ENCODE data around the gene FAM209A. TPM values are rescaled to one million over a fixed set of nuclear protein-coding genes. Genes with fewer than 3 reads are reported as not detected.

The FAM209A gene
- total RNA-seq, 2 experiments from 2014 or later = 0.70 to 0.82 TPM

DNA sequence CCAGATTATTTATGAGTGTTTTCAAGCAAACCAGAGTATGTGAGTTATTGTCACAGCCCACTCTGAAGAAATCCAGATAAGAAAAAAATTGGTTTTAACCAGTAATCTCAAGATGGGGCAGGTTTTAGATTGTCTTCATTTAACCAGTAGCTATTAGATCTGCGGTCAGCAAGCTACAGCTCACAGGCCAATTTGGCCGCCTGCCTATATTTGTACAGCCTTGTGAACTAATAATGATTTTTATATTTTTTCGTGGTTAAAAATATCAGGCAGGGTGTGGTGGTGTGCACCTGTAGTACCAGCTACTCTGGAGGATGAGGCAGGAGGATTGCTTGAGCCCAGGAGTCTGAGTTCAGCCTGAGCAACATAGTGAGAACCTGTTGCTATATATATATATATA, 13.5 kb downstream of the FAM209A start:
- Histone ChIP-seq H3K79me2 (ENCODE audit: insufficient read depth, low read depth, low read length) (no peaks in the 10 kb centered on the region), H3K4me2 (ENCODE audit: low read length) (no peak overlapping the region), H3K9me3 (ENCODE audit: low read length) (no peaks in the 10 kb centered on the region), H3K36me3 (ENCODE audit: insufficient read depth, low read length) (no peaks in the 10 kb centered on the region), H3K4me3 (ENCODE audit: low read depth, low read length, poor library complexity, severe bottlenecking) (no peak overlapping the region), H3K9me2 (ENCODE audit: insufficient read depth, low read length) (no peaks in the 10 kb centered on the region), H3K4me1 (ENCODE audit: insufficient read depth, low read length, poor library complexity, severe bottlenecking) (no peaks in the 10 kb centered on the region), H3K27ac (ENCODE audit: low read depth, low read length, poor library complexity, severe bottlenecking) (no peak overlapping the region), H4K20me1 (ENCODE audit: insufficient read depth, low read length) (no peaks in the 10 kb centered on the region), H2AFZ (ENCODE audit: low read length) (no peak overlapping the region)
- intact Hi-C loops (cut with micrococcal nuclease; ENCODE audit: unreplicated experiment) = no loop called here
- ChIA-PET POLR2A (interaction anchor here (1.1 kb wide), 1 partner anchor 12 kb away, joined by 3 read pairs; no protein-coding TSS in a partner anchor), CTCF (ENCODE audit: unreplicated experiment) (no interaction called here)
- TF ChIP-seq, protein P1, sequence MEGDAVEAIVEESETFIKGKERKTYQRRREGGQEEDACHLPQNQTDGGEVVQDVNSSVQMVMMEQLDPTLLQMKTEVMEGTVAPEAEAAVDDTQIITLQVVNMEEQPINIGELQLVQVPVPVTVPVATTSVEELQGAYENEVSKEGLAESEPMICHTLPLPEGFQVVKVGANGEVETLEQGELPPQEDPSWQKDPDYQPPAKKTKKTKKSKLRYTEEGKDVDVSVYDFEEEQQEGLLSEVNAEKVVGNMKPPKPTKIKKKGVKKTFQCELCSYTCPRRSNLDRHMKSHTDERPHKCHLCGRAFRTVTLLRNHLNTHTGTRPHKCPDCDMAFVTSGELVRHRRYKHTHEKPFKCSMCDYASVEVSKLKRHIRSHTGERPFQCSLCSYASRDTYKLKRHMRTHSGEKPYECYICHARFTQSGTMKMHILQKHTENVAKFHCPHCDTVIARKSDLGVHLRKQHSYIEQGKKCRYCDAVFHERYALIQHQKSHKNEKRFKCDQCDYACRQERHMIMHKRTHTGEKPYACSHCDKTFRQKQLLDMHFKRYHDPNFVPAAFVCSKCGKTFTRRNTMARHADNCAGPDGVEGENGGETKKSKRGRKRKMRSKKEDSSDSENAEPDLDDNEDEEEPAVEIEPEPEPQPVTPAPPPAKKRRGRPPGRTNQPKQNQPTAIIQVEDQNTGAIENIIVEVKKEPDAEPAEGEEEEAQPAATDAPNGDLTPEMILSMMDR (conservative IDR thresholded peaks at IDR 0.05; ENCODE audit: low read length) = no peak
- no peak for TF ChIP-seq EZH2phosphoT487 (IDR thresholded peaks at IDR 0.05; ENCODE audit: borderline replicate concordance, low read depth, low read length)
- no peak for DNase-seq (ENCODE audit: low spot score)
- BruUV-seq (replicated peaks) = no TSS peak

DNA sequence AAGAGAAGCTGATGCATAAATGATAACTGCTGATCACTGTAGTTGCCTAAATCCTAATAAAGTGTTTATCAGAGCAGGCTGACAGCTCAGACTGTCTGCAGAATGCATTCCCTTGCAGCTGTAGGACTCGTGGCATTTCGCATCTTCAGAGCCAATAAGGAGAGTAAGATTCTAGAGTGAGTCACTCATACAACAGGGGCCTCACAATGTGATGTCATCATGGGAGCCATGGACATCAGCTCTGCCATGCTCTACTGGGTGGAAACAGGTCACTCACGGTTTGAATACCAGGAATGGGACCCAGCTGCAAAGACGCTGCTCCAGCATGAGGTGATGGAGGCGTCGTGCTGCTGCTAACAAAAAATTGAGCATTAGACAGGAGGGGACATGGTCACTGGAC, 15.9 kb downstream of the FAM209A start:
- no peak overlapping the region for H3K27ac ChIP-seq (ENCODE audit: low read depth, low read length, poor library complexity, severe bottlenecking)
- no TSS peak for BruUV-seq (replicated peaks)
- H3K36me3 ChIP-seq (ENCODE audit: insufficient read depth, low read length) = no peaks in the 10 kb centered on the region
- H3K4me1 ChIP-seq (ENCODE audit: insufficient read depth, low read length, poor library complexity, severe bottlenecking) = no peaks in the 10 kb centered on the region
- H3K9me3 ChIP-seq (ENCODE audit: low read length) = no peaks in the 10 kb centered on the region
- no peaks in the 10 kb centered on the region for H3K79me2 ChIP-seq (ENCODE audit: insufficient read depth, low read depth, low read length)
- ChIA-PET POLR2A (no interaction called here), CTCF (ENCODE audit: unreplicated experiment) (no interaction called here)
- H4K20me1 ChIP-seq (ENCODE audit: insufficient read depth, low read length) = no peaks in the 10 kb centered on the region
- DNase-seq (ENCODE audit: low spot score) = no peak
- intact Hi-C loops (cut with micrococcal nuclease; ENCODE audit: unreplicated experiment) = no loop called here
- H3K4me2 ChIP-seq (ENCODE audit: low read length) = no peak overlapping the region
- no peaks in the 10 kb centered on the region for H3K9me2 ChIP-seq (ENCODE audit: insufficient read depth, low read length)
- H2AFZ ChIP-seq (ENCODE audit: low read length) = no peak overlapping the region
- TF ChIP-seq, protein P1 (conservative IDR thresholded peaks at IDR 0.05; ENCODE audit: low read length) = no peak
- TF ChIP-seq EZH2phosphoT487 (IDR thresholded peaks at IDR 0.05; ENCODE audit: borderline replicate concordance, low read depth, low read length) = no peak
- H3K4me3 ChIP-seq (ENCODE audit: low read depth, low read length, poor library complexity, severe bottlenecking) = no peak overlapping the region

DNA sequence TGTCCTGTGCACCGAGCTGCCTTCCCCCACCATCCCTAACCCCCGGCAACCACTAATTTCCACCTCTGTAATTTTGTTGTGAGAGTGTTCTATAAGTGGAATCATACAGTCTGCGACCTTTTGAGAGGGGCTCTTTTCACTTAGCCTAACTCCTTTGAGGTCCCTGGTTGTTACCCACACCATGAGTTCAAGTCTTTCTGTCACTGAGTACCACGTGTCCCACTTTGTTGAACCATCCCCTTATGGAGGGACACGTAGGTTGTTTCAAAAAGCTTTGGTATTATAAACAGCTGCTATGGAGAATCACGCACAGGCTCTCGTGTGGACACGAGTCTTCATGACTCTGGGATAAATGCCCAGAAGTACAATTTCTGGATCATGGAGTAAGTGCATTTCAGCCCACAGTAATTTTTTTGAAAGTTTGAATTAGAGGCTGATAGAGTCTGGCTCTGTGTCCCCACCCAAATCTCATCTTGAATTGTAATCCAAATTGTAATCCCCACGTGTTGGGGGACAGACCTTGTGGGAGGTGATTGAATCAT, 18.0 kb downstream of the FAM209A start:
- Histone ChIP-seq H3K36me3 (ENCODE audit: insufficient read depth, low read length) (no peaks in the 10 kb centered on the region), H3K4me2 (ENCODE audit: low read length) (no peak overlapping the region), H3K79me2 (ENCODE audit: insufficient read depth, low read depth, low read length) (no peaks in the 10 kb centered on the region), H2AFZ (ENCODE audit: low read length) (no peak overlapping the region), H4K20me1 (ENCODE audit: insufficient read depth, low read length) (no peaks in the 10 kb centered on the region), H3K27ac (ENCODE audit: low read depth, low read length, poor library complexity, severe bottlenecking) (no peak overlapping the region), H3K4me3 (ENCODE audit: low read depth, low read length, poor library complexity, severe bottlenecking) (no peak overlapping the region), H3K4me1 (ENCODE audit: insufficient read depth, low read length, poor library complexity, severe bottlenecking) (no peaks in the 10 kb centered on the region), H3K9me3 (ENCODE audit: low read length) (no peaks in the 10 kb centered on the region), H3K9me2 (ENCODE audit: insufficient read depth, low read length) (no peaks in the 10 kb centered on the region)
- TF ChIP-seq EZH2phosphoT487 (IDR thresholded peaks at IDR 0.05; ENCODE audit: borderline replicate concordance, low read depth, low read length) = no peak
- TF ChIP-seq, protein P1 (conservative IDR thresholded peaks at IDR 0.05; ENCODE audit: low read length) = no peak
- intact Hi-C loops (cut with micrococcal nuclease; ENCODE audit: unreplicated experiment) = no loop called here
- ChIA-PET POLR2A (no interaction called here), CTCF (ENCODE audit: unreplicated experiment) (no interaction called here)
- no TSS peak for BruUV-seq (replicated peaks)
- no peak for DNase-seq (ENCODE audit: low spot score)
